Spleen (tissue), 11 donors: ENCODE measurements around the gene TNFAIP1. TPM values are rescaled to one million over a fixed set of nuclear protein-coding genes. Genes with fewer than 3 reads are reported as not detected.

ENCODE experiments used
- DNase-seq: peaks from one replicate; pipeline ENCODE4 v3.0.0-alpha.2; 2020
- H3K27ac ChIP-seq, 8 donors: fragments of 200-600 bp; sonication (generic) in 7 of 8; 1 replicate in 4 of 8; 2 replicates in 4 of 8; pipeline versions ENCODE4 v1.5.0 to v1.8.0; 2016 to 2021; ENCODE audit warnings: inconsistent platforms in 4 of 8, mild to moderate bottlenecking in 4 of 8, moderate library complexity in 1 of 8
- H3K27me3 ChIP-seq, 7 donors: fragments of 200-600 bp; sonication (generic) in 6 of 7; replicated peaks in 1 of 7; 1 replicate in 4 of 7; 2 replicates in 3 of 7; pipeline versions ENCODE4 v1.5.0 to v1.8.0; 2016 to 2021; ENCODE audit warnings: inconsistent platforms in 3 of 7, mild to moderate bottlenecking in 1 of 7
- H3K36me3 ChIP-seq, 6 donors: fragments of 200-600 bp; sonication (generic) in 5 of 6; 1 replicate in 4 of 6; 2 replicates in 2 of 6; pipeline versions ENCODE4 v1.5.0 to v1.8.0; 2016 to 2021; ENCODE audit warnings: inconsistent platforms in 2 of 6
- H3K4me1 ChIP-seq, 6 donors: fragments of 200-600 bp; sonication (generic) in 5 of 6; 1 replicate in 3 of 6; 2 replicates in 3 of 6; pipeline versions ENCODE4 v1.5.0 to v1.8.0; 2016 to 2021; ENCODE audit warnings: inconsistent platforms in 3 of 6
- H3K4me3 ChIP-seq, 8 donors: fragments of 200-600 bp; sonication (generic) in 7 of 8; 1 replicate in 4 of 8; 2 replicates in 4 of 8; pipeline versions ENCODE4 v1.5.0 to v1.8.0; 2016 to 2021; ENCODE audit warnings: inconsistent platforms in 4 of 8, mild to moderate bottlenecking in 4 of 8, moderate library complexity in 2 of 8
- H3K9me3 ChIP-seq, 8 donors: fragments of 200-600 bp; sonication (generic) in 7 of 8; 1 replicate in 4 of 8; 2 replicates in 4 of 8; pipeline versions ENCODE4 v1.5.0 to v1.8.0; 2016 to 2021; ENCODE audit warnings: inconsistent platforms in 4 of 8
- POLR2A ChIP-seq, 3 donors: fragments of 450-650 bp; IDR thresholded peaks; one replicate each; pipeline ENCODE4 v1.5.1; 2017; ENCODE audit warnings: antibody characterized with exemption in 3 of 3, mild to moderate bottlenecking in 1 of 3
- POLR2AphosphoS5 ChIP-seq, 3 donors: sonication (generic); formaldehyde crosslinking; IDR thresholded peaks; one replicate each; pipeline ENCODE4 v1.5.1; 2017; ENCODE audit warnings: antibody characterized with exemption in 3 of 3
- WGBS, 5 donors: extraction: QIAGEN DNeasy Blood & Tissue Kit in 3 of 5; methylation state at CpG; one replicate each; pipeline versions ENCODE4 v1.1.5 to v1.1.7; 2013 to 2018; 5-methylcytosine and 5-hydroxymethylcytosine counted together
- intact Hi-C: fragments of 100-400 bp; cut with DNase I; formaldehyde crosslinking; loops from one replicate; pipeline ENCODE4 v1.15.0; 2023; ENCODE audit warnings: low total_unique reads
- polyA plus RNA-seq, 3 donors: library from polyadenylated mRNA; stranded (reverse); fragments of 200-250 nt; gene quantifications; one replicate each; pipeline ENCODE4 v1.2.1, GENCODE V29; 2013
- total RNA-seq, 7 donors: library from RNA; depleted of rRNA in 3 of 7; stranded (reverse); fragments of >200 nt in 3 of 7; fragmentation: NEBNext Ultra II Directional in 4 of 7; extraction: Animal tissue kit (Norgen Biotek cat#: 25700) in 4 of 7; gene quantifications; one replicate each; pipeline versions ENCODE4 v1.1.0 to v1.2.1, GENCODE V29; 2016 to 2021
- TF ChIP-seq, protein P1 (sequence below), 11 experiments: fragments of 200-600 bp in 7 of 11; fragments of 450-650 bp in 4 of 11; sonication (generic) in 4 of 11; IDR thresholded peaks in 8 of 11; conservative IDR thresholded peaks in 3 of 11; 1 replicate in 7 of 11; 2 replicates in 4 of 11; pipeline versions ENCODE4 v1.4.0 to v1.8.0; 2016 to 2021; ENCODE audit warnings: antibody characterized with exemption in 11 of 11, inconsistent platforms in 4 of 11, mild to moderate bottlenecking in 1 of 11
- donor health status: healthy with polysubstance abuse.
- donor health status: DM: no; HTN: no; CAD: no; lungs with moderate emphysema.
- donor health status: DM: no; HTN: no; CAD: no.
- donor health status: Bipolar disorder and iron deficiency.
- donor health status: healthy.
- donor health status: DM: no; HTN: no; CAD: no.
- donor health status: DM: yes; HTN: yes; CAD: no.

TNFAIP1 gene
- total and polyA plus RNA-seq, 10 donors = 15.2 to 154 (median 91.5) TPM

DNA sequence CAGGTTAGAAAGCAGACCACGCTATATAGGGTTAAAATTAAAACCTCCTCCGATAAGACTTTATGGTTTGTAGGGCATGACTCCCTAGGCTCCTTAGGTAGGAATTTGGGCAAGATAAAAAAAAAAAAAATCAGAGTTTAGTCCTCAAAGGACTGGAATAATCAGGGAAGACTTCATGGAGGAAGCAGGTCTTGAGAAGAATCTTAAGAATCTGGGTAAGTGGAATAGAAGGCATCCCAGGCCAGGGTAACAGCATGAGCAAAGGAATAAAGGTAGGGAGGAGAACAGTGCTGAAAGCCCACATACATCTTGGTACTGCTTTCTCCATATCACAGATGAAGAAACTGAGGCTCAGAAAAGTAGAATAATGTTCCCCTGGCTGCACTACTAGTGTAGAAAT lies 55.0 kb downstream of the TNFAIP1 start:
- WGBS, 5 donors = 90 to 98% (median 96%) methylated on average over 2 of the region's 2 CpGs
- no peak for DNase-seq
- Histone ChIP-seq H3K4me3 (no peak overlapping the region), H3K9me3 (no peaks in the 10 kb centered on the region), H3K27ac (no peak overlapping the region), H3K4me1 (peaks cover 0 to 20% (median 6%) of the 10 kb centered on the region in 6 donors), H3K36me3 (peaks cover 0 to 83% (median 39%) of the 10 kb centered on the region in 6 donors), H3K27me3 (no peaks in the 10 kb centered on the region)
- TF ChIP-seq POLR2AphosphoS5 (IDR thresholded peaks at IDR 0.05) = no peak
- TF ChIP-seq, protein P1, sequence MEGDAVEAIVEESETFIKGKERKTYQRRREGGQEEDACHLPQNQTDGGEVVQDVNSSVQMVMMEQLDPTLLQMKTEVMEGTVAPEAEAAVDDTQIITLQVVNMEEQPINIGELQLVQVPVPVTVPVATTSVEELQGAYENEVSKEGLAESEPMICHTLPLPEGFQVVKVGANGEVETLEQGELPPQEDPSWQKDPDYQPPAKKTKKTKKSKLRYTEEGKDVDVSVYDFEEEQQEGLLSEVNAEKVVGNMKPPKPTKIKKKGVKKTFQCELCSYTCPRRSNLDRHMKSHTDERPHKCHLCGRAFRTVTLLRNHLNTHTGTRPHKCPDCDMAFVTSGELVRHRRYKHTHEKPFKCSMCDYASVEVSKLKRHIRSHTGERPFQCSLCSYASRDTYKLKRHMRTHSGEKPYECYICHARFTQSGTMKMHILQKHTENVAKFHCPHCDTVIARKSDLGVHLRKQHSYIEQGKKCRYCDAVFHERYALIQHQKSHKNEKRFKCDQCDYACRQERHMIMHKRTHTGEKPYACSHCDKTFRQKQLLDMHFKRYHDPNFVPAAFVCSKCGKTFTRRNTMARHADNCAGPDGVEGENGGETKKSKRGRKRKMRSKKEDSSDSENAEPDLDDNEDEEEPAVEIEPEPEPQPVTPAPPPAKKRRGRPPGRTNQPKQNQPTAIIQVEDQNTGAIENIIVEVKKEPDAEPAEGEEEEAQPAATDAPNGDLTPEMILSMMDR (IDR thresholded peaks at IDR 0.05 in 8 of 11, conservative IDR thresholded peaks at IDR 0.05 in 3 of 11) = no peak
- TF ChIP-seq POLR2A (IDR thresholded peaks at IDR 0.05) = no peak
- intact Hi-C loops = no loop called here

DNA sequence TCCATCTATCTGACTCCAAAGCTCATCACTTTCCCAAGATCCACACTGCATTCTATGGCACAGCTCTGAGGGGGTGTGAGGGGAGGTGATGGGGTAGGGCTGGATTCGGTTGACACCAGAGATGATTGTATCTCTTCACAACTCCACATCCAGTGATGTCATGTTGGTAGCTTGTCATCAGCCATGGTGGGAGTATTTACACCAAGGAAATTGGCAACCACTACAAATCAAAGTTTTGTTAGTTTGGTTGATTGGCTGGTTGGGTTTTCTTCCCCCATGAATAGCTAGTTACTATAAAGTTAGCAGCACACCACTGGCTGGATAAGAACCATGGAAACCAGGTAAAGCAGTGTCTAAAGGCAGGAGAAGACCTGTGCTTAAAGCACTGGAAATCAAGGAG lies 55.4 kb downstream of the TNFAIP1 start:
- Histone ChIP-seq H3K4me1 (peaks cover 0 to 16% (median 3%) of the 10 kb centered on the region in 6 donors), H3K4me3 (no peak overlapping the region), H3K27me3 (no peaks in the 10 kb centered on the region), H3K9me3 (no peaks in the 10 kb centered on the region), H3K27ac (no peak overlapping the region), H3K36me3 (peaks cover 0 to 87% (median 41%) of the 10 kb centered on the region in 6 donors)
- DNase-seq = no peak
- intact Hi-C loops = no loop called here
- WGBS, 5 donors = 88 to 97% (median 92%) methylated on average over 1 of the region's 1 CpG
- no peak for TF ChIP-seq POLR2A (IDR thresholded peaks at IDR 0.05)
- no peak for TF ChIP-seq POLR2AphosphoS5 (IDR thresholded peaks at IDR 0.05)
- TF ChIP-seq, protein P1 (IDR thresholded peaks at IDR 0.05 in 8 of 11, conservative IDR thresholded peaks at IDR 0.05 in 3 of 11) = no peak

DNA sequence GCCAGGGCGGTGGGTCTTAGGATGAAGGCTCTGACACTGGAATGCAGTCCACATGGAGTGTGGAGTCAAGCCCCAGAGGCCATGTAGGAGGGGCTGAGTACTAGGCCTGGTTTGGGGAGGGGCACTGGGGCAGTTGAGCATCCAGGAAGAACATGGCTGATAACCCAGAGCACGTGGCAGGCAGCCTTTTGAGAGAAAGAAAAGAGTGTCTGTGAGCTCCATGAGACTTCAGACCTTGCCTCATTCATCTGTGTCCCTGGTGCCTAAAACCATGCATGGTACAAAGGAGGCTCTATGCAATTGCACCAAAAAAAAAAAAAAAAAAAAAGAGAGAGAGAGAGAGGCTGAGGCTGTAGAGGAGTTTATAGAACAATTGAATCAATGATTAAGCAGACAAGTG lies 55.8 kb downstream of the TNFAIP1 start:
- H3K4me1 ChIP-seq = peaks cover 0 to 20% (median 3%) of the 10 kb centered on the region in 6 donors
- no peaks in the 10 kb centered on the region for H3K27me3 ChIP-seq
- WGBS, 5 donors = 45 to 93% (median 59%) methylated on average over 2 of the region's 2 CpGs
- H3K4me3 ChIP-seq = no peak overlapping the region
- no peaks in the 10 kb centered on the region for H3K9me3 ChIP-seq
- TF ChIP-seq POLR2A (IDR thresholded peaks at IDR 0.05) = no peak
- no peak for TF ChIP-seq POLR2AphosphoS5 (IDR thresholded peaks at IDR 0.05)
- TF ChIP-seq, protein P1 (IDR thresholded peaks at IDR 0.05 in 8 of 11, conservative IDR thresholded peaks at IDR 0.05 in 3 of 11) = no peak
- H3K27ac ChIP-seq = no peak overlapping the region
- peaks cover 0 to 91% (median 42%) of the 10 kb centered on the region in 6 donors for H3K36me3 ChIP-seq
- no peak for DNase-seq
- intact Hi-C loops = no loop called here

DNA sequence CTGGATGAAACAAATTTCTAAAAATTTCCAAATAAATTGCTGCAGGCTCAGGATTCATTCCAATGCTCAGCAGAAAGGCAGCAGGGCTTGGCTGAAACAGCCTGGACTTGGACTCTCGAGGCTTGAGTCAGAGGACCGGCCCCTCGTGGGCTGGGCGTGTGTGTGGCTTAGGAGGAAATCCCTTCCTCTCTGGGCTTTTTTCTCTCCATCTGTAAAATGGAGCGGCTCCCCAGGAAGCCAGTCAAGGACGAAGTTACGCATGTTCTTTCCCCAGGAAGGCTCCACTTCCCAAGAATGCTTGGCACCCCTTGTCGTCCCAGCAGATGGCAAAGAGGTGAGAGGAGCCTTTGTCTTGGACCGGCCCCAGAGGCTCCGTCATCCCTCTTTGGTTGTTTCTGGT lies 56.9 kb downstream of the TNFAIP1 start:
- Histone ChIP-seq H3K36me3 (peaks cover 0 to 98% (median 42%) of the 10 kb centered on the region in 6 donors), H3K4me3 (no peak overlapping the region), H3K27me3 (no peaks in the 10 kb centered on the region), H3K9me3 (no peaks in the 10 kb centered on the region), H3K4me1 (peaks cover 0 to 28% (median 6%) of the 10 kb centered on the region in 6 donors), H3K27ac (no peak overlapping the region)
- WGBS, 5 donors = 64 to 87% (median 76%) methylated on average over 10 of the region's 10 CpGs
- TF ChIP-seq POLR2AphosphoS5 (IDR thresholded peaks at IDR 0.05) (peak in 2 of 3 donors; percentile 59 to 62), POLR2A (IDR thresholded peaks at IDR 0.05) (no peak)
- TF ChIP-seq, protein P1 (IDR thresholded peaks at IDR 0.05 in 8 of 11, conservative IDR thresholded peaks at IDR 0.05 in 3 of 11) = no peak
- peak; percentile 61 for DNase-seq
- intact Hi-C loops = no loop called here
